Activated CD4-positive, alpha-beta T cell treated with anti-CD3 and anti-CD28 coated beads for 36 hours (primary cell): ENCODE measurements around the gene CALD1. TPM values are rescaled to one million over a fixed set of nuclear protein-coding genes. Genes with fewer than 3 reads are reported as not detected.

Source experiments
- ATAC-seq: fragments of 200-7000 bp; cut with Tn5 transposase; one replicate; pipeline ENCODE4 v1.10.0; 2021; ENCODE audit warnings: mild to moderate bottlenecking, moderate library complexity
- CTCF ChIA-PET: fragments of 350-600 bp; sonication (Branson Sonifier 250); formaldehyde crosslinking; loops from one replicate; lab custom pipeline; 2021; ENCODE audit warnings: antibody characterized with exemption; lab: Charles Lee
- POLR2A ChIA-PET: fragments of 350-600 bp; sonication (Branson Sonifier 250); formaldehyde crosslinking; loops from one replicate; lab custom pipeline; 2021; ENCODE audit warnings: antibody characterized with exemption, inconsistent platforms; lab: Charles Lee
- DNase-seq: peaks from one replicate; pipeline ENCODE4 v3.0.0-alpha.2; 2020
- H3K27ac Mint-ChIP-seq: one replicate; pipeline ENCODE4 v1.8.0; 2021; ENCODE audit warnings: mixed read lengths
- H3K27me3 Mint-ChIP-seq: one replicate; pipeline ENCODE4 v1.8.0; 2021; ENCODE audit warnings: mixed read lengths
- H3K36me3 Mint-ChIP-seq: one replicate; pipeline ENCODE4 v1.8.0; 2021; ENCODE audit warnings: low read depth, mixed read lengths
- H3K4me1 Mint-ChIP-seq: one replicate; pipeline ENCODE4 v1.8.0; 2021; ENCODE audit warnings: mixed read lengths
- H3K4me3 Mint-ChIP-seq: one replicate; pipeline ENCODE4 v1.8.0; 2021; ENCODE audit warnings: mild to moderate bottlenecking, moderate library complexity, mixed read lengths
- H3K9me3 Mint-ChIP-seq: one replicate; pipeline ENCODE4 v1.8.0; 2021; ENCODE audit warnings: low read depth, mixed read lengths
- intact Hi-C, 2 experiments: fragments of 100-400 bp; cut with DNase I in 1 of 2; cut with micrococcal nuclease in 1 of 2; formaldehyde crosslinking; loops; one replicate each; pipeline versions ENCODE4 v1.14.2 to v1.15.1; 2022 to 2024; cut with DNase I, micrococcal nuclease
- total RNA-seq, 2 experiments: library from RNA; stranded (reverse); gene quantifications; one replicate each; pipeline ENCODE4 v1.2.3, GENCODE V29; 2021

CALD1 gene
- total RNA-seq, 2 experiments from 2014 or later: 8.5 to 8.7 TPM

GRCh38 chr7:134777908-134778580 is 1.4 kb upstream of the CALD1 start:
- no peaks in the 10 kb centered on the region for H3K27me3 Mint-ChIP-seq
- DNase-seq (no peak), ATAC-seq (no peak)
- no peak overlapping the region for H3K27ac Mint-ChIP-seq
- H3K4me3 Mint-ChIP-seq: no peak overlapping the region
- CTCF ChIA-PET: no interaction called here
- H3K36me3 Mint-ChIP-seq: no peaks in the 10 kb centered on the region
- H3K9me3 Mint-ChIP-seq: no peaks in the 10 kb centered on the region
- POLR2A ChIA-PET: no interaction called here
- intact Hi-C loops: no loop called here
- no peaks in the 10 kb centered on the region for H3K4me1 Mint-ChIP-seq

DNA sequence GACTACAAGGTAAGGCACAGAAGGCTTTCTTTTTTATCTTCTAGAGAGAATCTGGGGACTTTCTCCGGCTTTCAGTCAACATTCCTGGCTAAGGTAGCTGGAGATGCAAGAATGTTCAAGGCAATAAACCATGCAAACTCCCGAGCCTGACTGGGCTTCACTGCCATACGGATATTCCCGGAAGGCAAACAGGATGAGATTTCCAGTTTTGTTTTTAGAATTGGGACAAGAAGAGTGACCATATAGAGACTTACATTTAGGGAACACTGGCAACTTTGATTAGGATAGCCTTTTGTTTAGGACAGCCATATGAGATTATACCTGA is 269 bp downstream of the CALD1 start:
- no peaks in the 10 kb centered on the region for H3K9me3 Mint-ChIP-seq
- H3K4me3 Mint-ChIP-seq: no peak overlapping the region
- no peaks in the 10 kb centered on the region for H3K4me1 Mint-ChIP-seq
- no peaks in the 10 kb centered on the region for H3K27me3 Mint-ChIP-seq
- ChIA-PET POLR2A (no interaction called here), CTCF (no interaction called here)
- intact Hi-C loops: loop anchor here in 1 of 2 experiments (5.0 kb wide), 1 partner anchor 502 kb away; no protein-coding TSS in a partner anchor
- H3K36me3 Mint-ChIP-seq: no peaks in the 10 kb centered on the region
- ATAC-seq (no peak), DNase-seq (no peak)
- H3K27ac Mint-ChIP-seq: no peak overlapping the region

DNA sequence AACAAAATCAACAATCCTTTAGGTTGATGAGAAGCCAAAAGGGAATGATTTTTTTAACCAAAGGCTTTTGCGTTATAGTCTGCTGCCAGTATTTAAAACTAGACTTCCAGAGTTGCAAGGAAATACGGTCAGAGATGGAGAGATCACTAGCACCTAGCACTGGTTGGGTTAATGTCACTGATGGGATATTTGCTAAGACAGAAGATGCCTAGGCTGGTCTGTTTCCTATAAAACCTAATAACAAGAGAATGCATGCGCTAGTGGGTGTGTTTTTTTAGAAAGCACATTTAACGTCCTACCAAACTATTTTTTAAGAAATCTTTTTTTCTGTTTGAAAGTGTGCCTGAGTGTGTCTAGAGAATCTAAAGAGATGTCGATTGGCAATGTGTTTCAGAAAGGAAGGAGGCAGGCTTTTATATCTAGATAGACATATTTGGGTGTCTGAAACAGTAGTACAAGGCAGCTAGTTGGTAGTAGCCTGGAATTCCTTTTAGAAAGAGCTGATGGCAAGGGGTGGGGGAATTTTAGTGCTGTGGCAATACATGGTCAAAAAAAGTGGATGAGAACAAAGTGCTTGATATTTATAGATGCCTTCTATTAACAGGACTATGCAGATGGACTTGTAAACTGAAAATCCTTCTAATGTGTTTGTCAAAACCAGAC is 863 bp downstream of the CALD1 start:
- Mint-ChIP-seq H3K27me3 (no peaks in the 10 kb centered on the region), H3K9me3 (no peaks in the 10 kb centered on the region), H3K4me1 (no peaks in the 10 kb centered on the region), H3K27ac (no peak overlapping the region), H3K4me3 (no peak overlapping the region), H3K36me3 (no peaks in the 10 kb centered on the region)
- intact Hi-C loops: loop anchor here in 1 of 2 experiments (5.0 kb wide), 1 partner anchor 503 kb away; no protein-coding TSS in a partner anchor
- POLR2A ChIA-PET: no interaction called here
- no peak for ATAC-seq
- CTCF ChIA-PET: interaction anchor here (0.6 kb wide), 1 partner anchor 9 kb away, joined by 3 read pairs; no protein-coding TSS in a partner anchor
- no peak for DNase-seq

DNA sequence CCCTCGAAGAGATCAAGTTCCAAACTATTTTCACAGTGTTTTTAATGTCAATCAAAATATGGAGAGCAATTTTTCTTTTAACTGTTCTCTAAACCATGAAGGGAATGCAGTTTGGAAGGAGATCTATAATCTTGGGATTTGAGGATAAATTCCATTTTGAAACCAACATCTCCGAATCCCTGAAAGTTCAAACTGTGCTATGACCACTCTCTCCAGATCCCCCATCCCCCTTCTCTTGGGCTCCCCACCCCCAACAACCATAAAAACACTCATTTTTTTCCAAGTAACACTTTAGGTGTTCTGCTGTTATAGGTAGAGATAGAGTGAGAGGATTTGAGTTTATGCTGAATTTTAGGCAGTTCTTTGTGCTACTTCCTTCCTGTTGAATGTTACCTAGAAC is 1.7 kb downstream of the CALD1 start:
- Mint-ChIP-seq H3K36me3 (no peaks in the 10 kb centered on the region), H3K27ac (no peak overlapping the region), H3K4me1 (no peaks in the 10 kb centered on the region), H3K9me3 (no peaks in the 10 kb centered on the region), H3K27me3 (no peaks in the 10 kb centered on the region), H3K4me3 (no peak overlapping the region)
- ATAC-seq (no peak), DNase-seq (no peak)
- intact Hi-C loops: loop anchor here in 1 of 2 experiments (5.0 kb wide), 1 partner anchor 504 kb away; no protein-coding TSS in a partner anchor
- POLR2A ChIA-PET: no interaction called here
- CTCF ChIA-PET: interaction anchor here (0.6 kb wide), 1 partner anchor 9 kb away, joined by 3 read pairs; no protein-coding TSS in a partner anchor

- peak; percentile 30 for ATAC-seq
- Mint-ChIP-seq H3K4me3 (no peak overlapping the region), H3K27me3 (no peaks in the 10 kb centered on the region), H3K27ac (no peak overlapping the region), H3K4me1 (no peaks in the 10 kb centered on the region), H3K36me3 (no peaks in the 10 kb centered on the region), H3K9me3 (no peaks in the 10 kb centered on the region)
- no peak for DNase-seq
- ChIA-PET POLR2A (no interaction called here), CTCF (interaction anchor here (0.6 to 1.1 kb wide), 2 partner anchors 14 to 29 kb away, joined by 3 read pairs; no protein-coding TSS in a partner anchor)
- intact Hi-C loops: loop anchor here in 1 of 2 experiments (5.0 kb wide), 1 partner anchor 505 kb away; no protein-coding TSS in a partner anchor
Observed at GRCh38 chr7:134782121-134782623, 2.7 kb downstream of the CALD1 start.

DNA sequence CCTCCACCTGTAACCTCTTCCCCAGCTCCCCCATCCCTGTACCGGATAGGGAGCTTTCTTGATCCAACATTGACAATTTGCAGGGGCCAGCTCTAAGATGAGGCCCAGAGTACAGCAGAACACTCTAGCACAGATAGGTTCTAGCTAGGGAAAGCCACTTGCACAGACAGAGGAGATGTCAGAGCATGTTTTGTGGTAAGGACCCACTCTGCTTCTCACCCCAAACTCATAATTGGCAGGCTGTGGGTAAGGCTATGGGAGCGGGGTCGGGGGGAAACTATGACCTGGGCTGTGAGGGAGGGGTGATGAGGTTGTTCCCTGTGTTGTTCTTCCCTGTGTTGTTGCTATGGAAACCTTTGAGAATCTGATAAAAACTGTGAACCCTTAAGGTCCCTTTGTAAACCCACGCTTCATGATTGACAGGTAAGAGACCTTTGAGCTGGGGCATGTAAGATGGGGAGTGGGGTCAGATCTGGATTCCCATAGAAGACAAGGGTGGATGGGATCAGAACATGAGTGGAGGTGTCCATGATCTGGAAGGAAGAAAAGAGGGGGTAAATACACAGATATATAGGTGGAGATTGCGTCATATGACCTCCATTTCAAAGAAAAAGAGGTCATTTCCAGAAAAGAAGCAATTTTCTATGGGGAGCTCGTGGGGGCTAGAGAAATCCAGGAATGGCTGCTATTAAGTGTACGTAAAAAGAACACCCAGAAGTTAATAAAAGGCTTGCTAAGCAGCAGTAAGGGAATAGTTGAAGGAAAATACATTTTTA is 4.0 kb downstream of the CALD1 start:
- no peaks in the 10 kb centered on the region for H3K36me3 Mint-ChIP-seq
- intact Hi-C loops: loop anchor here in 1 of 2 experiments (5.0 kb wide), 1 partner anchor 506 kb away; no protein-coding TSS in a partner anchor
- no peaks in the 10 kb centered on the region for H3K9me3 Mint-ChIP-seq
- ATAC-seq (no peak), DNase-seq (no peak)
- H3K4me3 Mint-ChIP-seq: no peak overlapping the region
- ChIA-PET POLR2A (no interaction called here), CTCF (interaction anchor here (0.7 to 1.1 kb wide), 2 partner anchors 16 to 62 kb away, joined by 3 read pairs; no protein-coding TSS in a partner anchor)
- no peaks in the 10 kb centered on the region for H3K4me1 Mint-ChIP-seq
- H3K27ac Mint-ChIP-seq: no peak overlapping the region
- H3K27me3 Mint-ChIP-seq: no peaks in the 10 kb centered on the region

DNA sequence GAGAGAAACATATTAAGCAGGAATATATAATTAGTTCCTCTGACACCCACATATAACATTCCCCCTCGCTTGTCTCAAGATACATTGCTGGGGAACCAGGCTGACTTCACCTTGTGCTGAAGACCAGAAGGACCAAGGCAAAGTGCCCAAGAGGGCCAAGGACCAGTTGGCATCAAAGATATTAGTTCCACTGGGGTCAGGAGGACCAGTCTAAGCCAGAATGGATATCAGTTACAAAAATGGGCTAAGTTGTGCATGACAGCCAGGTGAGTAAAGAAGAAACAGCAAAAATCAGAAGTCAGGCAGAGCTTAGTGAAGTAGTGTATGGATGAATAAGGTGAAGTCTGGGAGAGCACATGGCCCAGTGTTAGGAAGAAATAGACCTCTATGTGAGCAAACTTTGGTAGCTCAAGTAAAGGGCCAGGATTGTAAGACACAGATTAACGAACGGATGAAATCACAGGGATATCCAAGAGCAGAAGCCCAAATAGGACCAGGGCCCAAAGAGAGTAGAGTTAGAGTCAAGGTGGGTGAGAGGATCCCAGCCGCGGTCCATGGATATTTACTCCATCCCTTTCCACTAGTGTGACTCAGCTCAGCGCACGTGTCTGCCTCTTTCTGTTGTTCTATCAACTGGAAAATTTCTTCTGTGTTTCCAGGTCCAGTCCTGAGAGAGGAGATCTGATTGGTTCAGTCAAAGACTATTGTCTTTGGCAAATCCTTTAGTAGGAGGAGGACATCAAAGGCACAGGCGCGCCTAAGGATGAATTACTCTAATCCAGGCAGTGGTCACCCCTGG is 5.0 kb downstream of the CALD1 start:
- Mint-ChIP-seq H3K4me1 (no peaks in the 10 kb centered on the region), H3K27me3 (no peaks in the 10 kb centered on the region), H3K36me3 (no peaks in the 10 kb centered on the region), H3K4me3 (no peak overlapping the region), H3K27ac (no peak overlapping the region), H3K9me3 (no peaks in the 10 kb centered on the region)
- intact Hi-C loops: loop anchor here in 1 of 2 experiments (5.0 kb wide), 1 partner anchor 507 kb away; no protein-coding TSS in a partner anchor
- DNase-seq (no peak), ATAC-seq (no peak)
- ChIA-PET POLR2A (no interaction called here), CTCF (interaction anchor here (0.6 to 0.7 kb wide), 2 partner anchors 14 to 63 kb away, joined by 3 read pairs; no protein-coding TSS in a partner anchor)

GRCh38 chr7:134785842-134786241 is 6.4 kb downstream of the CALD1 start:
- no peak for DNase-seq
- H3K36me3 Mint-ChIP-seq: no peaks in the 10 kb centered on the region
- POLR2A ChIA-PET: no interaction called here
- H3K4me1 Mint-ChIP-seq: no peaks in the 10 kb centered on the region
- H3K27ac Mint-ChIP-seq: no peak overlapping the region
- H3K27me3 Mint-ChIP-seq: no peaks in the 10 kb centered on the region
- no peak overlapping the region for H3K4me3 Mint-ChIP-seq
- no peaks in the 10 kb centered on the region for H3K9me3 Mint-ChIP-seq
- intact Hi-C loops: no loop called here
- no peak for ATAC-seq
- CTCF ChIA-PET: interaction anchor here (0.9 kb wide), 1 partner anchor 17 kb away, joined by 3 read pairs; no protein-coding TSS in a partner anchor

- Mint-ChIP-seq H3K4me3 (no peak overlapping the region), H3K4me1 (no peaks in the 10 kb centered on the region), H3K9me3 (no peaks in the 10 kb centered on the region), H3K36me3 (no peaks in the 10 kb centered on the region), H3K27ac (no peak overlapping the region), H3K27me3 (no peaks in the 10 kb centered on the region)
- POLR2A ChIA-PET: no interaction called here
- DNase-seq (no peak), ATAC-seq (no peak)
- CTCF ChIA-PET: no interaction called here
- intact Hi-C loops: no loop called here
Observed at GRCh38 chr7:134787064-134787463, 7.6 kb downstream of the CALD1 start.

- Mint-ChIP-seq H3K36me3 (no peaks in the 10 kb centered on the region), H3K9me3 (no peaks in the 10 kb centered on the region), H3K4me3 (no peak overlapping the region), H3K4me1 (no peaks in the 10 kb centered on the region), H3K27me3 (no peaks in the 10 kb centered on the region), H3K27ac (no peak overlapping the region)
- ChIA-PET CTCF (no interaction called here), POLR2A (no interaction called here)
- ATAC-seq: no peak
- no peak for DNase-seq
- intact Hi-C loops: no loop called here
Observed at GRCh38 chr7:134787720-134788119, 8.3 kb downstream of the CALD1 start.
